ENCODE results near the gene BACE2.
"Not testable (repeated sequence)": the region's sequence is repeated elsewhere in the genome, so short reads cannot be mapped to it uniquely, and the experiment has no call there.

Gene BACE2

GRCh38 chr21:41217671-41218385, 49.9 kb downstream of the BACE2 start:
- no peak for DNase-seq

GRCh38 chr21:41219498-41220207, 51.7 kb downstream of the BACE2 start:
- no peak for DNase-seq

GRCh38 chr21:41220208-41220733, 52.3 kb downstream of the BACE2 start:
- DNase-seq, result no peak

GRCh38 chr21:41222247-41223068, 54.5 kb downstream of the BACE2 start:
- DNase-seq, result no peak

DNA sequence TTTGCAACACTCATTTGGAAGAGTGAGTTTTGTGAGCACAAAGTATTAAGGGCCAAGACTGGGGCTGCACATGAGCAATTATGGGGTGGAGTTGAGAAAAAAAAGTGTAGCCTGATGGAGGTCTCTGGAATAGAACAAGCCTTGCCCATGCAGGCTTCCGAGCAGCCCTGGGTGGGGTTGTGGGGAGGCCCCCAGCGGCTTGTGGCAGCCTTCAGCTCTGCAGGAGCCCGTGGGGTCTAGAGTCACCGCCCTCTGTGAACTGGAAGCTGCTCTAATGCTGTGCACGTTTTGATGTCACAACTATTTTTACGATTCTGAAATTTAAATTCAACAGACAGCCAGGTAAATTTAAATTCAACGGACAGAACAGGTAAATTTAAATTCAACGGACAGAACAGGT, 58.9 kb downstream of the BACE2 start:
- no peak for DNase-seq

GRCh38 chr21:41227357-41228005, 59.5 kb downstream of the BACE2 start:
- no peak for DNase-seq

- DNase-seq, result no peak
Measured at GRCh38 chr21:41228006-41228370, 60.0 kb downstream of the BACE2 start.

- no peak for DNase-seq
Measured at GRCh38 chr21:41228492-41228891, 60.5 kb downstream of the BACE2 start.

DNA sequence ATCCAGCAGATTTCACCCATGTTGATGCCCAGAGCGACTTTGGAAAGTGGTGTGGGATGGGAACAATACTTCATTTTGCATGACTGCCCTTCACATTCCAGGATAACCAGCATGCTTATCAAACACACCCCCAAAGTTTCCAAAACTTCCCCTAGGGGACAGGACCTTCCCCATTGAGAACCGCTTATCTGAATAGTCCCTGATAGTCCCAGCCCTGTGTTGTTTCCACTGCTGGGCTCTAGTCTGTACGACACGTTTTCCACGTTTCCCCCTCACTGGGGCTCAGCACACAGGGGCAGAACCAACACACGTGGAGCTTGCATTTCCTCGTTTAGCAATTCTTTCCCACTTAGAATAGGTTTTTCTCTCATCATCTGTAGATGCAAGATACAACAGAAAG, 61.0 kb downstream of the BACE2 start:
- no peak for DNase-seq

DNA sequence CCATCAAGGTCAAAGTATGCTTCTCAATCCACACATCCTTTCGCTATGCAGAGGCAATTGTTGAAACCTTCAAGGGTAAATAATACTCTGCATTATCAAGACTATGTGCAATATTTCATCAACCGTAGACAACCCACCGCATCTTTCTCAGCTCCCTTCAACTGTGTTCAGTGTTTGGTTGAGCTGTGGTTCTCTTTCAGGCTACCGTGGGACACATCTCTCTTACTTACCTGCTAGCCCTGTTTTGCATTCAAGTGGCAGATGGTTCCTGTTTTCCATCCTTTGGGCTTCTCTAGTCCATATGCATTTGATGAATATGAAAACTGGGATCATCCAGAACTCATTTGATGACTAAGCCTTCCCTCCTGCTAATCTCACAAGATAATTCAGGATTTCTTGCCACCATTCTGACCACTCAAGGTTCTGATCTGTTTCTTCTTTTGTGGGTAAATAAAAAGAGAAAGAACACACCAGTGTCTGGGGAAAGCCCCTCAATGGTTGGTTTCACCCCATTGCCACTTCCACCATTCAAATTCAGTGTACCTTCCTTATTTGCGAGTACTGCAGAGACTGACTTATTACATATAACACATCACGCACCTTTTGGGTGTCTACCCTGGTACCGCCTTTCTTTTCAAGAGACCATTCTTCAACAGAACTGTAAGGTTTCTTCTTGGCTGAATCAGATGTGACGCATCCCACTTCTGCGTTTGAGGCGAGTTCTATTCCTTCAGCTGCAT, 61.7 kb downstream of the BACE2 start:
- no peak for DNase-seq

GRCh38 chr21:41230497-41230896, 62.5 kb downstream of the BACE2 start:
- DNase-seq, result no peak

DNA sequence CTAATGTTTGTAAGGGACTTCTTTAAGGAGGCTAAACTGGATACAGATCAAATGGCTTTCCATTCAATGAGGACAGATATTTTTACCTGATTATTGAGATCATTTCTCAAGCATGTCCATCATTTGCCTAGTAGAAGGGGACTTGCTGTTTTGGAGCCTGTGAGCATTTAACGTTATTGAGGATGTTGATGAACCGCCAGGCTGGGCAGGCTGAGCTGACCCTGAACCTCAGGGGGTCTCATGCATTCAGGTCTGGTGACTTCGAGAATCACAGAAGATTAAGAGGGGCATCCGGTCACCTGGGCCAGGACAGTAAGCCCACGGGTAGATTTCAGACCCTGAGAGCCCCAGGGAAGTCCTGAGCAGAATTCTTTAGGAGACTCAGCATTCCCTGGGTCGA, 63.1 kb downstream of the BACE2 start:
- no peak for DNase-seq

DNA sequence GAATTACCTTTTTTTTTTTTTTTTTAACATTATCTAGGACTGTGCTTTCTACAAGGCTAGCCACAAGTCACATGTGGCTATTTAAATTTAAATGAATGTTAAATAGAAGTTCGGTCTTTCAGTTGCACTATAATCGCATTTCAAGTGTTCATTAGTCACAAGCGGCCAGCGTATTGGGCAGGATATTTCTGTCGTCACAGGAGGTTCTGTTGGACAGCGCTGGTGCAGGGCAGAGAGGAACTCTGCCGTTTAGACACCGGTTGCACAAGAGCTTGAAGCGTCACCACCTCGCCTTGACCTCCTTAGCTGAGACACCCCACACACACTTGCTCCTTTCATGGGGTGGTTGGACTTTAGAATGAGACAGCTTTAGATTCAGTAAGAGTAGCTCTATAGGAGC, 64.1 kb downstream of the BACE2 start:
- DNase-seq, result no peak

GRCh38 chr21:41233916-41234315, 66.0 kb downstream of the BACE2 start:
- DNase-seq, result no peak

GRCh38 chr21:41234569-41234968, 66.6 kb downstream of the BACE2 start:
- DNase-seq, result no peak

DNA sequence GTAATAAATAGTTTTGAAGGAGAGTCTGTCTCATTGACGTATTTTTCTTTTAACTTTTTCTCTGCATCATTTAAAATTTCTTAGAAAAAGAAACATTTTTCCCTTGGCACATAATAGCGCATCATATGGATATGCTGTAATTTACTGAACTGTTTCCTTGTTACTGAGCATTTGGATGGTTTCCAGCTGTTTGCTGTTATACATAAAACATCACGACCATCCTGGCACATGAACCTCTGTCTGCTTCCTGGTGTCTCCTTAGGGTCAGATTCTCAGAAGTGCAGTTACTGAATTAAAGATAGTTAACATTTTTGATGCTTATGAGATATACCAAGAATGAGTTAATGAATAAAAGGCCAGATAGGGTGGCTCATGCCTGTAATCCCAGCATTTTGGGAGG, 67.2 kb downstream of the BACE2 start:
- no peak for DNase-seq

GRCh38 chr21:41236352-41236973, 68.5 kb downstream of the BACE2 start:
- DNase-seq, result no peak

DNA sequence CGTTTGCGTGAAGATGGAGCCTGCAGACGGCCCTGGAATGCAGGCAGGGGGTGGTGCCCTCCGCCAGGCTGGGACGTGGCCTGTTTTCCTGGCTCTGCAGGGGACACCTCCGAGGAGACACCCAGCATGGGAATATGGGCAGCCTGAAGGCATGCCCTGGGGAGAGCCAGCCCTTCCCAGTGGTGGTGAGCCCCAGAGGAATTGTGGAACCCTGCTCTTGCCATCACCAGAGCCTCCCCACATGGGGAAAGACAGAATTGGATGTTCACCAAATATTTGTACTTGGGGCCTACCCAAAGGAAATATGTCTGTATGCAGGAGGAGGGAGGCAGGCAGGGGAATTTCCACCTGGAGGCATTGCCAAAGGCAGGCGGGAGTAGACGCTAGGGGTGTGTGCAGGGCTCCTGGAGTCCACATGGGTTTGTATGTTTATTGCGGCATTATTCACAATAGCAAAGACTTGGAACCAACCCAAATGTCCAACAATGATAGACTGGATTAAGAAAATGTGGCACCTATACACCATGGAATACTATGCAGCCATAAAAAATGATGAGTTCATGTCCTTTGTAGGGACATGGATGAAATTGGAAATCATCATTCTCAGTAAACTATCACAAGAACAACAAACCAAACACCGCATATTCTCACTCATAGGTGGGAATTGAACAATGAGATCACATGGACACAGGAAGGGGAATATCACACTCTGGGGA, 70.3 kb downstream of the BACE2 start:
- not testable (repeated sequence) for DNase-seq

GRCh38 chr21:41240040-41240439, 72.1 kb downstream of the BACE2 start:
- no peak for DNase-seq

DNA sequence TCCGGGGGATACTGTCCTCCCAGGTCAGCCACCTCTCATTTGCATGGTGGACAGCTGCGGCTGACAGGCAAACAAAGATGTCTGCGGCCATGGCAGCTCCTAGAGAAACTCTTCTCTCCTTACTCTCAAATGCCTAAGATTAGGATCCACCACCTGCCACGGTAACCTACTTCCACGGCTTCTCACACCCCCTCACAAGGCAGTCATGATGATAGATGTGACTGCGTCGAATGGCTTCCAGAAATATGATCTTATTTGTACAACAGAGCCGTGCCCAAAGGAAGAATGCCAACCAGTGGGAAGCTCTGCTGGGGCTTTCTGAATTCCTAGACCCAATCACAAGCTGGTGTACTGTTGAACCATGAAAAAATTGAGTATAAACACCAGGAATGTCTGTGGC, 73.4 kb downstream of the BACE2 start:
- no peak for DNase-seq

GRCh38 chr21:41242238-41242829, 74.4 kb downstream of the BACE2 start:
- no peak for DNase-seq
